Measurements from ENCODE around the gene RPS6KL1. TPM values are rescaled to one million over a fixed set of nuclear protein-coding genes. Genes with fewer than 3 reads are reported as not detected.

RPS6KL1 gene
- total RNA-seq, 1 experiment from 2014 or later, result 9.8 TPM

DNA sequence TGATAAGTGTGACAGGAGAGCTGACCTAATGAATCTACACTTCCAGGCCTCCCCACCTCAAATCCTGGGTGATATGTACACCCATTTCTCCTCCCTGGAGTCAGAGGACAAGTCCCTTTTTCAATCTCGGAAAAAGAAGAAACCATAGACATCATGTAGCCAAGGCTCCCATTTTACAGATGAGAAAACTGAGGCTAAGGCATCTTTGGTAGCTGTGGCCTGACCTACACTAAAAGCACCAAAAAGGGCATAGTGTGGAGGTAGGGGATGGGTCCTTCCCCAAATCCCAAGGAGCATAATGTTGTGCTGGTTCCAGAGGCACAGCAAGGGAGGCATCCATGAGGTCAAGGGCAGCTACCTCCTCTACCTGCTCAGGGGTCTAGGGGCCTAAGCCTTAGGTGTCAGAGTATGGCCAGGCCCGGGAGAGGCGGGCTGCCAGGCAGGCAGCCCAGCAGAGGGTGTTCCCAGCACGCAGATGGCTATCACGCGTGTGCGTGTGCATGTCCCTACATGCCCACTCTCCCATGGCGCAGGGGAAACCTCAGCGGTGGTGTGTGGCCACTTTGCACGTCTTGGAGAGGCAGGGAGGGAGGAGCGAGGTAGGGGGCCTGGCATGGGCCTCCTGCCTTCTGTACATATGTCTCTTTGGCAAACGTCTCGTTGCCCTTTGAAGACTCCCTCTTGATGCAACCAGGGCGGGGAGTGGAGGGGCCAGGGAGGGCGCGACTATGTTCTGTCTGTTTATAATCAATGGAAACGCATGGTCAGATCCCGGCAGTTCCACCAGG, 29.8 kb upstream of the RPS6KL1 start:
- H3K36me3 Mint-ChIP-seq (ENCODE audit: insufficient read depth, unreplicated experiment), result peaks cover 8% of the 10 kb centered on the region
- TF ChIP-seq, protein P1, sequence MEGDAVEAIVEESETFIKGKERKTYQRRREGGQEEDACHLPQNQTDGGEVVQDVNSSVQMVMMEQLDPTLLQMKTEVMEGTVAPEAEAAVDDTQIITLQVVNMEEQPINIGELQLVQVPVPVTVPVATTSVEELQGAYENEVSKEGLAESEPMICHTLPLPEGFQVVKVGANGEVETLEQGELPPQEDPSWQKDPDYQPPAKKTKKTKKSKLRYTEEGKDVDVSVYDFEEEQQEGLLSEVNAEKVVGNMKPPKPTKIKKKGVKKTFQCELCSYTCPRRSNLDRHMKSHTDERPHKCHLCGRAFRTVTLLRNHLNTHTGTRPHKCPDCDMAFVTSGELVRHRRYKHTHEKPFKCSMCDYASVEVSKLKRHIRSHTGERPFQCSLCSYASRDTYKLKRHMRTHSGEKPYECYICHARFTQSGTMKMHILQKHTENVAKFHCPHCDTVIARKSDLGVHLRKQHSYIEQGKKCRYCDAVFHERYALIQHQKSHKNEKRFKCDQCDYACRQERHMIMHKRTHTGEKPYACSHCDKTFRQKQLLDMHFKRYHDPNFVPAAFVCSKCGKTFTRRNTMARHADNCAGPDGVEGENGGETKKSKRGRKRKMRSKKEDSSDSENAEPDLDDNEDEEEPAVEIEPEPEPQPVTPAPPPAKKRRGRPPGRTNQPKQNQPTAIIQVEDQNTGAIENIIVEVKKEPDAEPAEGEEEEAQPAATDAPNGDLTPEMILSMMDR (IDR thresholded peaks at IDR 0.05; ENCODE audit: insufficient read depth in 1 of 2, low read depth in 1 of 2, low read length in 1 of 2, severe bottlenecking in 1 of 2, unreplicated experiment in 1 of 2), result no peak
- Histone ChIP-seq H3K36me3 (ENCODE audit: control insufficient read depth, insufficient read depth, low read length) (no peaks in the 10 kb centered on the region), H3K9me3 (no peaks in the 10 kb centered on the region), H3K4me3 (ENCODE audit: low read depth, low read length) (no peak overlapping the region), H3K27me3 (replicated peaks; ENCODE audit: control insufficient read depth, insufficient read depth, low read length) (no peaks in the 10 kb centered on the region), H3K4me1 (peaks cover 51% of the 10 kb centered on the region)
- POLR2A ChIA-PET, result no interaction called here
- DNase-seq, result no peak
- CTCF ChIA-PET, result no interaction called here
- no peak overlapping the region for H3K4me3 Mint-ChIP-seq (ENCODE audit: unreplicated experiment)
- H3K27me3 Mint-ChIP-seq (ENCODE audit: insufficient read depth, unreplicated experiment), result no peaks in the 10 kb centered on the region
- peaks cover 17% of the 10 kb centered on the region for H3K4me1 Mint-ChIP-seq (ENCODE audit: low read depth, unreplicated experiment)
- H3K9me3 Mint-ChIP-seq (ENCODE audit: unreplicated experiment), result no peaks in the 10 kb centered on the region
- intact Hi-C loops (cut with micrococcal nuclease; ENCODE audit: unreplicated experiment), result loop anchor here (5.0 kb wide), 1 partner anchor 114 kb away; the partner anchor contains the start of gene ZC2HC1C
- no peak overlapping the region for H3K27ac Mint-ChIP-seq (ENCODE audit: unreplicated experiment)
- TSS peak; percentile 11 for BruUV-seq (replicated peaks)

DNA sequence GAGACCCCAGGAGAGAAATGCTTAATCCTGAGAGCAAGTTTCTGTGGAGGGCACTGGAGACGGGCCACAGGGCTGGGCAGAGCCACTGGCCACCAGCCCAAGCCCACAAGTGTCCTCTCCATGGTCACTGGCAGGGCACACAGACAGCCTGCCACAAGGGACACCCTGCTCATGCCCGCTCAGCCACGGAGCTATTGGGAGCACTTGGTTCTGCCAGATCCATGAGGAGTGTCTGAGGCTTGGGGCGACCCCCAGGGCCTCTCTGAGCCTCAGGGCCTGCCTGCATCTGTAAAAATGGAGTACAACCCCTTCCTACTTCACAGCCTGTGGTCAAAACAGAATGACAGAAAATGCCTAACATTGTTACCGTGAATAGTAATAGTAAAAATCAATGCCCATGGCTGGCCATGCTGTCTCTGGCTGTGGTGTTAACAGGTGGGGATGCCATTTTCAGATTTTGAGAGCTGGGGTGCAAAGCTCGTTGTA, 29.2 kb upstream of the RPS6KL1 start:
- intact Hi-C loops (cut with micrococcal nuclease; ENCODE audit: unreplicated experiment), result loop anchor here (5.0 kb wide), 1 partner anchor 115 kb away; the partner anchor contains the start of gene ZC2HC1C
- Mint-ChIP-seq H3K27ac (ENCODE audit: unreplicated experiment) (no peak overlapping the region), H3K4me3 (ENCODE audit: unreplicated experiment) (no peak overlapping the region), H3K9me3 (ENCODE audit: unreplicated experiment) (no peaks in the 10 kb centered on the region), H3K27me3 (ENCODE audit: insufficient read depth, unreplicated experiment) (no peaks in the 10 kb centered on the region), H3K36me3 (ENCODE audit: insufficient read depth, unreplicated experiment) (peaks cover 8% of the 10 kb centered on the region), H3K4me1 (ENCODE audit: low read depth, unreplicated experiment) (peaks cover 17% of the 10 kb centered on the region)
- no TSS peak for BruUV-seq (replicated peaks)
- ChIA-PET CTCF (interaction anchor here (0.6 kb wide), 1 partner anchor 332 kb away, joined by 4 read pairs; no protein-coding TSS in a partner anchor), POLR2A (interaction anchor here (0.6 kb wide), 1 partner anchor 366 kb away, joined by 3 read pairs; no protein-coding TSS in a partner anchor)
- no peak for DNase-seq
- TF ChIP-seq, protein P1 (IDR thresholded peaks at IDR 0.05; ENCODE audit: insufficient read depth in 1 of 2, low read depth in 1 of 2, low read length in 1 of 2, severe bottlenecking in 1 of 2, unreplicated experiment in 1 of 2), result no peak
- H3K36me3 ChIP-seq (ENCODE audit: control insufficient read depth, insufficient read depth, low read length), result no peaks in the 10 kb centered on the region
- H3K9me3 ChIP-seq, result no peaks in the 10 kb centered on the region
- H3K27me3 ChIP-seq (replicated peaks; ENCODE audit: control insufficient read depth, insufficient read depth, low read length), result no peaks in the 10 kb centered on the region
- H3K4me3 ChIP-seq (ENCODE audit: low read depth, low read length), result no peak overlapping the region
- peaks cover 51% of the 10 kb centered on the region for H3K4me1 ChIP-seq

DNA sequence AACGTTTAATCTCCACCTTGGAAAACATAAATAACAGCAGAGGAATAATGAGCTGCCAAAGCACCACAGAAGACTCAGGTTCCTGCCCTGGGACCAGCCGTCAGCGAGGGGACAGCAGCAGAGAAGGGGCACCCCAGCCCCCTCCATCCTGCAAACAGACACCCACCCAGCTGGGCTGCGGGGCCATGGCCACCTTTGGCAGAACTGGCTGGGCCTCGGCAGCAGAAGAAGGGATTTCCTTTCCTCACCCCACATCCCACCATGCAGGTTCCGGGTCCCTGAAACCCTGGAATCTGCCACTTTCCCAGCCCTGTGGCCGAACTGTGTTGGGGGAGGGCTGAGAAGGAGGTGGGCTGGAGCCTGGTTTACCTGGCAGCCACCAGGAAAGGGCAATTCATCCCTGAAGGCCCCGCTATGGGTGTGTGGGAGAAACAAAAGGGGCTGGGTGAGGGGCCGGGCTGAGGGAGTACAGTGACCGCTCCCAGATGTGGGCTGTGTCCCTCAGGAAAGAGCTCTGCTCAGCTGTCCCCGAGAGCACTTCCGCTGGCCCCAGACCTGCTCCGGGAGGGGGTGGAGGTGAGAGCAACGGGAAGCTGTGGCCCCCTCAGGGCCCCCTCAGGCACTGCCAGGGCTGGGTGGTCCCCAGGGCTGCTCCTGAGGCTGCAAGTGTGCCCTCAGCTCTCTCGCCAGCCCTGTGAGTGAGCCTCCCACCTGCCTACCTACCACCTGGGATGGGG, 28.6 kb upstream of the RPS6KL1 start:
- ChIA-PET POLR2A (interaction anchor here (0.6 to 1.1 kb wide), 2 partner anchors 12 to 367 kb away, joined by 3 to 5 read pairs; no protein-coding TSS in a partner anchor), CTCF (interaction anchor here (0.6 to 1.0 kb wide), 3 partner anchors 10 to 333 kb away, joined by 3 to 4 read pairs (median 3); no protein-coding TSS in a partner anchor)
- Histone ChIP-seq H3K9me3 (no peaks in the 10 kb centered on the region), H3K4me3 (ENCODE audit: low read depth, low read length) (no peak overlapping the region), H3K27me3 (replicated peaks; ENCODE audit: control insufficient read depth, insufficient read depth, low read length) (no peaks in the 10 kb centered on the region), H3K4me1 (peaks cover 47% of the 10 kb centered on the region), H3K36me3 (ENCODE audit: control insufficient read depth, insufficient read depth, low read length) (no peaks in the 10 kb centered on the region)
- H3K27ac Mint-ChIP-seq (ENCODE audit: unreplicated experiment), result peak overlapping the region; percentile 46
- no peaks in the 10 kb centered on the region for H3K9me3 Mint-ChIP-seq (ENCODE audit: unreplicated experiment)
- BruUV-seq (replicated peaks), result TSS peak; percentile 78
- DNase-seq, result no peak
- no peaks in the 10 kb centered on the region for H3K27me3 Mint-ChIP-seq (ENCODE audit: insufficient read depth, unreplicated experiment)
- TF ChIP-seq, protein P1 (IDR thresholded peaks at IDR 0.05; ENCODE audit: insufficient read depth in 1 of 2, low read depth in 1 of 2, low read length in 1 of 2, severe bottlenecking in 1 of 2, unreplicated experiment in 1 of 2), result no peak
- peaks cover 8% of the 10 kb centered on the region for H3K36me3 Mint-ChIP-seq (ENCODE audit: insufficient read depth, unreplicated experiment)
- H3K4me1 Mint-ChIP-seq (ENCODE audit: low read depth, unreplicated experiment), result peaks cover 14% of the 10 kb centered on the region
- intact Hi-C loops (cut with micrococcal nuclease; ENCODE audit: unreplicated experiment), result loop anchor here (1.0 to 5.0 kb wide), 4 partner anchors 23 to 116 kb away; partner anchors contain the start of genes EIF2B2 and ZC2HC1C
- H3K4me3 Mint-ChIP-seq (ENCODE audit: unreplicated experiment), result peak overlapping the region; percentile 36
